K562 (cell line): ENCODE results near the gene PCARE. TPM values are rescaled to one million over a fixed set of nuclear protein-coding genes. Genes with fewer than 3 reads are reported as not detected.

Source experiments
- ATAC-seq: fragments of 200-7000 bp; cut with Tn5 transposase; 3 replicates; pipeline ENCODE4 v1.9.1; 2020; ENCODE audit warnings: moderate library complexity
- BruUV-seq: library from RNA; stranded (reverse); fragments of 400-500 nt; replicated peaks from 2 replicates; lab custom pipeline; 2021; lab: Mats Ljungman, UMichigan
- CTCF ChIA-PET: fragments of 300-600 bp; formaldehyde crosslinking; extraction: SDS; loops from one replicate; lab custom pipeline; 2021; ENCODE audit warnings: low intra/inter-chr PET ratio; lab: Yijun Ruan, JAX
- POLR2A ChIA-PET: fragments of 300-600, 350-650 bp; sonication (Branson Sonifier 250); formaldehyde crosslinking; extraction: SDS; loops from one replicate; lab custom pipeline; 2021; ENCODE audit warnings: antibody characterized with exemption, inconsistent platforms; lab: Yijun Ruan, JAX
- DNase-seq, 4 experiments: peaks; one replicate each; pipeline versions ENCODE4 v3.0.0 to v3.0.0-alpha.2; 2011 to 2018; ENCODE audit warnings: low spot score in 3 of 4, mixed read lengths in 3 of 4; ENCODE audit errors: extremely low read depth in 1 of 4
- FAIRE-seq: peaks from 2 replicates; lab custom pipeline; 2011; peaks lifted over from hg19 to GRCh38; lab: Jason Lieb, UNC
- H2AFZ ChIP-seq: 2 replicates; pipeline ENCODE4 v1.6.0; 2011; ENCODE audit warnings: low read depth, low read length, control low read depth, inconsistent platforms
- H3K27ac ChIP-seq: fragments of 200-600 bp; 3 replicates; pipeline ENCODE4 v1.8.0; 2011; ENCODE audit warnings: low read depth, mild to moderate bottlenecking, control low read depth, inconsistent platforms, low read length, moderate library complexity, mixed read lengths; ENCODE audit errors: extremely low read depth
- H3K27me3 ChIP-seq, 2 experiments: fragments of 300-600 bp in 1 of 2; 2 replicates in 1 of 2; 3 replicates in 1 of 2; pipeline versions ENCODE4 v1.6.0 to v1.8.0; 2011; ENCODE audit warnings: inconsistent platforms in 2 of 2, low read length in 2 of 2, mild to moderate bottlenecking in 1 of 2, mixed read lengths in 1 of 2, moderate library complexity in 1 of 2; ENCODE audit not compliant: control insufficient read depth in 2 of 2, insufficient read depth in 2 of 2
- H3K36me3 ChIP-seq: fragments of 300-600 bp; 3 replicates; pipeline ENCODE4 v1.8.0; 2011; ENCODE audit warnings: mild to moderate bottlenecking, low read length, inconsistent platforms; ENCODE audit not compliant: control insufficient read depth, insufficient read depth
- H3K4me1 ChIP-seq, 2 experiments: fragments of 200-600 bp in 1 of 2; replicated peaks in 1 of 2; 2 replicates in 1 of 2; 3 replicates in 1 of 2; pipeline versions ENCODE4 v1.5.1 to v1.8.0; 2011; ENCODE audit warnings: inconsistent platforms in 2 of 2, low read length in 2 of 2, mild to moderate bottlenecking in 1 of 2, mixed read lengths in 1 of 2, moderate library complexity in 1 of 2; ENCODE audit not compliant: control insufficient read depth in 2 of 2, insufficient read depth in 2 of 2
- H3K4me2 ChIP-seq: 2 replicates; pipeline ENCODE4 v1.6.1; 2011; ENCODE audit warnings: low read length, control low read depth, inconsistent platforms, mixed read lengths; ENCODE audit not compliant: insufficient read depth
- H3K4me3 ChIP-seq: fragments of 200-600 bp; sonication (generic), shearing (Covaris generic); 2 replicates; pipeline ENCODE4 v1.5.1; 2016; ENCODE audit warnings: control low read depth, inconsistent platforms
- H3K79me2 ChIP-seq: fragments of 200-600 bp; 3 replicates; pipeline ENCODE4 v1.8.0; 2011; ENCODE audit warnings: low read length, inconsistent platforms; ENCODE audit not compliant: control insufficient read depth, insufficient read depth
- H3K9ac ChIP-seq, 2 experiments: 2 replicates each; pipeline versions ENCODE4 v1.6.0 to v1.6.1; 2011; ENCODE audit warnings: low read depth in 2 of 2, low read length in 2 of 2, control low read depth in 1 of 2, inconsistent platforms in 1 of 2, mild to moderate bottlenecking in 1 of 2, mixed read lengths in 1 of 2; ENCODE audit not compliant: insufficient read depth in 1 of 2
- H3K9me1 ChIP-seq: one replicate; pipeline ENCODE4 v1.6.0; 2011; ENCODE audit warnings: inconsistent platforms, mild to moderate bottlenecking, low read length, moderate library complexity; ENCODE audit not compliant: control insufficient read depth, insufficient read depth
- H3K9me3 ChIP-seq: replicated peaks from 2 replicates; pipeline ENCODE4 v1.5.1; 2011; ENCODE audit warnings: low read depth, low read length, inconsistent platforms; ENCODE audit not compliant: control insufficient read depth, insufficient read depth
- H4K20me1 ChIP-seq: replicated peaks from 2 replicates; pipeline ENCODE4 v1.6.1; 2011; ENCODE audit warnings: low read length, inconsistent platforms, mixed read lengths; ENCODE audit not compliant: control insufficient read depth, insufficient read depth
- CCAR2 ChIP-seq: fragments of 200-400 bp; formaldehyde crosslinking; IDR thresholded peaks from 2 replicates; pipeline ENCODE4 v1.6.1; 2017; ENCODE audit warnings: mild to moderate bottlenecking, low read depth, low read length
- CXXC5 ChIP-seq: fragments of 250-450 bp; sonication (Bioruptor Pico); IDR thresholded peaks from 2 replicates; pipeline ENCODE4 v1.8.0; 2022; ENCODE audit warnings: inconsistent platforms, mild to moderate bottlenecking, moderate library complexity
- EP400 ChIP-seq: fragments of 450-650 bp; IDR thresholded peaks from 2 replicates; pipeline ENCODE4 v1.6.1; 2017; ENCODE audit warnings: antibody characterized with exemption, mild to moderate bottlenecking, moderate library complexity
- FOSL1 ChIP-seq: fragments of 200-800 bp; sonication (Bioruptor generic); conservative IDR thresholded peaks from 2 replicates; pipeline ENCODE4 v1.6.1; 2016; ENCODE audit warnings: missing genetic modification characterization, missing compliant biosample characterization
- FUS ChIP-seq: fragments of 200-400 bp; formaldehyde crosslinking; optimal IDR thresholded peaks from 2 replicates; pipeline ENCODE3; 2017; ENCODE audit warnings: low read depth, low read length
- GATAD2A ChIP-seq: fragments of 450-650 bp; IDR thresholded peaks from 2 replicates; pipeline ENCODE4 v1.6.1; 2017
- L3MBTL2 ChIP-seq: fragments of 450-650 bp; IDR thresholded peaks from 2 replicates; pipeline ENCODE4 v1.6.1; 2016; ENCODE audit warnings: mild to moderate bottlenecking, moderate library complexity
- NFE2 ChIP-seq: IDR thresholded peaks from 2 replicates; pipeline ENCODE4 v1.6.1; 2014; ENCODE audit warnings: antibody characterized with exemption, low read depth
- POLR2G ChIP-seq: fragments of 200-400 bp; formaldehyde crosslinking; IDR thresholded peaks from 2 replicates; pipeline ENCODE4 v1.6.1; 2017; ENCODE audit warnings: low read depth, mild to moderate bottlenecking, antibody characterized with exemption, low read length, moderate library complexity
- RBM15 ChIP-seq: fragments of 200-400 bp; formaldehyde crosslinking; IDR thresholded peaks from 2 replicates; pipeline ENCODE4 v1.6.1; 2018; ENCODE audit warnings: mild to moderate bottlenecking, low read length, moderate library complexity; ENCODE audit not compliant: insufficient read depth
- SNRNP70 ChIP-seq: fragments of 200-400 bp; formaldehyde crosslinking; optimal IDR thresholded peaks from 2 replicates; pipeline ENCODE3; 2017; ENCODE audit warnings: low read depth, low read length
- STAT6 ChIP-seq: sonication (generic); formaldehyde crosslinking; IDR thresholded peaks from 2 replicates; pipeline ENCODE4 v1.8.1; 2023; ENCODE audit warnings: mild to moderate bottlenecking, missing genetic modification reagents
- TBP ChIP-seq: optimal IDR thresholded peaks from 2 replicates; pipeline ENCODE3; 2011; ENCODE audit warnings: low read depth, low read length, improper control_type of control experiment
- ZNF134 ChIP-seq: fragments of 250-450 bp; sonication (Bioruptor Pico); conservative IDR thresholded peaks from 2 replicates; pipeline ENCODE4 v1.4.0; 2020
- ZNF263 ChIP-seq: sonication (generic); formaldehyde crosslinking; IDR thresholded peaks from 2 replicates; pipeline ENCODE4 v1.8.0; 2022; ENCODE audit warnings: mild to moderate bottlenecking, missing genetic modification reagents, borderline replicate concordance
- WGBS: fragments of 100-300 bp; shearing (Covaris generic); methylation state at CpG from one replicate; pipeline ENCODE4 v1.1.6; 2016; ENCODE audit warnings: low coverage, mixed read lengths; ENCODE audit not compliant: insufficient coverage; ENCODE audit errors: missing lambda C conversion rate; 5-methylcytosine and 5-hydroxymethylcytosine counted together
- in situ Hi-C: fragments of 300-500 bp; cut with MboI; formaldehyde crosslinking; loops from 4 replicates; pipeline ENCODE4 v1.15.0; 2018; ENCODE audit warnings: inconsistent platforms, mixed read lengths
- intact Hi-C: fragments of 100-400 bp; cut with micrococcal nuclease; formaldehyde crosslinking; loops from 2 replicates; pipeline ENCODE4 v1.14.2; 2022
- polyA plus RNA-seq, 8 experiments: library from polyadenylated mRNA; depleted of rRNA in 4 of 8; stranded (reverse) in 5 of 8; unstranded in 3 of 8; fragments of >200 nt; fragmentation: Nextera tagmentation in 2 of 8; fragmentation: Illumina TruSeq in 1 of 8; extraction: Ambion mirVana in 2 of 8; extraction: Trizol in 1 of 8; gene quantifications; 2 replicates each; pipeline versions ENCODE4 v1.2.1 to v1.2.3, GENCODE V29; 2011 to 2014; ENCODE audit warnings: inconsistent platforms in 1 of 8, missing spikeins in 1 of 8
- total RNA-seq, 7 experiments: library from RNA; depleted of rRNA in 6 of 7; stranded (reverse); fragments of >200 nt in 6 of 7; fragmentation: Illumina TruSeq in 2 of 7; extraction: Trizol in 2 of 7; gene quantifications; 2 replicates each; pipeline versions ENCODE4 v1.2.1 to v1.2.3, GENCODE V29; 2011 to 2021; ENCODE audit warnings: low replicate concordance in 1 of 7

Gene PCARE
- total and polyA plus RNA-seq, 9 of the 15 experiments (the other 6 are each of a cell fraction or from before 2014, with no cell fraction given) = not detected

GRCh38 chr2:29112379-29112778 is 38.1 kb upstream of the PCARE start (continued):
- TF ChIP-seq SNRNP70 = no peak
- TF ChIP-seq ZNF263 (CRISPR knock-in tag) = no peak
- no peak for TF ChIP-seq STAT6 (CRISPR knock-in tag)
- TF ChIP-seq CXXC5 (CRISPR knock-in tag) = no peak
- no peak for TF ChIP-seq POLR2G

- FAIRE-seq (no peak), ATAC-seq (no peak), DNase-seq (no peak)
- intact Hi-C loops (no loop called here), in situ Hi-C loops (no loop called here)
- TF ChIP-seq EP400 (no peak), RBM15 (no peak), L3MBTL2 (no peak), NFE2 (peak; percentile 12; the same call in 1 of the 2 replicates), FUS (no peak), FOSL1 (0 out of 2 replicates have a peak, but pooled peaks have one; percentile 15), GATAD2A (no peak), ZNF134 (CRISPR knock-in tag) (no peak), CCAR2 (no peak), TBP (no peak)
- H3K79me2 ChIP-seq = no peaks in the 10 kb centered on the region
- H2AFZ ChIP-seq = no peak overlapping the region
- WGBS = 2% methylated on average over 4 of the region's 4 CpGs
- no peak overlapping the region for H3K4me3 ChIP-seq
- H3K36me3 ChIP-seq = no peaks in the 10 kb centered on the region
- H3K27me3 ChIP-seq = peaks cover 11 to 24% of the 10 kb centered on the region in 2 experiments
- no TSS peak for BruUV-seq
- H3K4me2 ChIP-seq = no peak overlapping the region
- peaks cover 2% of the 10 kb centered on the region for H3K9me1 ChIP-seq
- peaks cover 2 to 6% of the 10 kb centered on the region in 2 experiments; a peak in 1 of 5 replicates for H3K4me1 ChIP-seq
- ChIA-PET POLR2A (no interaction called here), CTCF (no interaction called here)
- H3K27ac ChIP-seq = no peak overlapping the region
- no peaks in the 10 kb centered on the region for H3K9me3 ChIP-seq
- H4K20me1 ChIP-seq = no peaks in the 10 kb centered on the region
- H3K9ac ChIP-seq = no peak overlapping the region
Observed at GRCh38 chr2:29110916-29111535, 36.7 kb upstream of the PCARE start.
